HG02885 (cell line): ENCODE results near the gene PPP3CA.
A peak's percentile ranks its signal among the peaks of the same experiment; 100 is the strongest.
"Not testable (repeated sequence)": the region's sequence is repeated elsewhere in the genome, so short reads cannot be mapped to it uniquely, and the experiment has no call there.

Experiments
- ATAC-seq: cut with Tn5 transposase; IDR thresholded peaks from one replicate; pipeline ENCODE4 v1.9.1; 2021; ENCODE audit warnings: mild to moderate bottlenecking; ENCODE audit not compliant: unreplicated experiment, poor library complexity

The PPP3CA gene

DNA sequence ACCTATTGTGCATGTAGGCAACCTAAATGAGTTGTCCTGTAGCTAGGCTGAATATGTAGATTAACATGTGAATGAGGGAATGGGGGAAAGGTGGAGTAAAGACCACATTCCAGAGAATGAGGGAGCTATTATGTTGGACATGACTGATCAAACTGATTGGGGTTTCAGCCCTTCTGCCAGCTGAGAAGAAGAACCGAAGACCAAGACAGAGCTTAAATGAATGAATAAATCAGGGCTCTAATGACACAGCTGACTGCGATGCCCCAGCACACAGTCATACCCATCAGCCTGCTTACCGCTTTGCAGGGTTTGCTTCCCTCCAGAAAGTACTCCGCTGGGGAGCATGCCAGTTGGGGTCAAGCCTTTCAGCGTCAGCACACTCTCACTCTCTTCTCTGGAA is 315.4 kb downstream of the PPP3CA start:
- ATAC-seq = no peak

DNA sequence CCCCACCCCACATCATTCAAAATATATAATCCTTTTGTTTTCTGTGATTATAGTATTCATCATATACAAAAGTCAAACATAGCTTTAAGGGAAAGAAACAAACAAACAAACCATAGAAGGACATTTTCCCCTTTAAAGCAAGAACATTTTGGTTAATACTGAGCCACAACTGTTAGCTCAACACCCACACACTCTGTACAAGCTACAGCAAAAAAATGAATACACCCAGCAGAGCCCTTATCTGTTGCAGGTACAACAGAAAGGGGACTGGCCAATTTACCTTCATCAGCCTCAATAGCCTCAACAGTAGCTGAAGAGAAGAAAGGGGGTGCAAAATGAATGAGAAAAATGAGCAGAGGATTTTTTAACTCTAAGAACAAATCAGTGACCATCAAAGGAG is 318.4 kb downstream of the PPP3CA start:
- peak; percentile 71 for ATAC-seq

DNA sequence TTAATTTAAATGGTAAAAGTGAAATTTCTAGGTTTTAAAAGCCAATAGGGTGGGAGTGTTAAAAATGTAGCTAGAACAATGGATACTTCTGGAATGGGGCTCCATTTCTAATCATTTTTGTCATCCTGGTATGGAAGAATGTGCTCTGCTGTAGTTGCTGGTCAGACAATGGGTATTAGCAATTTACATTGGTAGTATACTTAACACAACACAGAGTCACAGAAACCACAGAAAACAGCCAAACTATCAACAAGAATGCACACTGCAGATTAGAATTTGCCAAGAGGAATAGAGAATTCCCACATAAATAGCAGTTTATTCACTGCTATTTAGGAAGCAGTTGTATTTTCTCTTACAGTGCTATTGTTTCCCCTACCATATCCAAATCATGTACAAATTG is 319.6 kb downstream of the PPP3CA start:
- ATAC-seq = no peak

DNA sequence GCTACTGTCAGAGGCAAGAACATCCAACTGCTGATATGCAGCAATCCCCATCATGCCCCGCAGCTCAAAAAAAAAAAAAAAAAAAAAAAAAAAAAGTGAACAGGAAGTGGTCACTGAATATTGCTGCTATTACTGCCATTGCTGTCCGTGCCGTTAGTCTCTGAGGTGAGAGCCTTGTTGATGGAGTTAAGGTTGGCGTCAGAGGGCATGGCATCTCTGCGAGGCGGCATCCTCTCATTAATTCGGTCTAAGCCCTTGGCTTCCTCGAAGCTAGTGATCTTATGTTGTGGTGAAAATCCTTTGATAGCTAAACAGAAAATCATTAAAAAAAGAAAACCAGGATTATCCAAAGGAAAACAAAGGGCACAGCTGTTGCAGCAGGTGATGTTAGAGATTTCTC is 321.6 kb downstream of the PPP3CA start:
- ATAC-seq = no peak

DNA sequence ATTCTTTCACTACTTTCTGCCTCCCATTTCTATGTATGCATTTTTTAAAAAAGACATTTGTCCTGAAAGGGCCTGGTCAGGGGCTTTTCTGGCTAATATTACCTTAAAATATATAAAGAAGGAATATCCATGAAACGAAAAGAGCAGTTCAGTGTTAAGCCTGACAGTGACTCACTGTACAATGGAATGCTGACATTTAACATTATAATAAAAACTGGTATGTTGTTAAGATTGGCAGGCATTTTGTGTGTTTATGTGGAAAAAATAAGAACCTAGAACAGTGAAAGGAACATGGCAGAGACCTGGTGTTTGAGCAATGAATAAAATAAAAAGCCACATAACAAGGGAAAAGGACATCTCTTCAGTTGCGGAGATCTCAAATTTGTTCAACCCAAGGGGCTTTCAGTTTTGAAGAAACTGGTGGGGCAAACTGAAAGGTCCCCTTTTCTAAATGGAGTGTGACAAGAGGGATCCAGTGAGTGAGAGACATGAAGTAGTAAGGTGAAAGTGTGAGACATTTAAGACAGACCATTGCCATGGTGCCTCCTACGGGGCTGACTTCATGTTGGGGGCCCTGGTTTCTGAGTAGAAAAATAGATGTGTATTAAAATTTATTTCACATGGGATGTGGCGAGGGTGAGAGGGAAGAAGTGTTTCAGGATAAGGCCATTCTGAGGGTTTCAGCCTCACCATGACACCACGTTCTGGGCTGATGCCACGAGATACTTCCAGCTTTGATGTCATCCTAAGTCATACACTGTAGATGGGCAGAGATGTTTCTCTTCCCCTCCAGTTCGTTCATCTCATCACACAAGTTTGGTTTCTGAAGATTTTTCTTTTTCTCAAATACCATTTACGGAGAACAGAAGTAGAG is 324.9 kb downstream of the PPP3CA start:
- no peak for ATAC-seq

DNA sequence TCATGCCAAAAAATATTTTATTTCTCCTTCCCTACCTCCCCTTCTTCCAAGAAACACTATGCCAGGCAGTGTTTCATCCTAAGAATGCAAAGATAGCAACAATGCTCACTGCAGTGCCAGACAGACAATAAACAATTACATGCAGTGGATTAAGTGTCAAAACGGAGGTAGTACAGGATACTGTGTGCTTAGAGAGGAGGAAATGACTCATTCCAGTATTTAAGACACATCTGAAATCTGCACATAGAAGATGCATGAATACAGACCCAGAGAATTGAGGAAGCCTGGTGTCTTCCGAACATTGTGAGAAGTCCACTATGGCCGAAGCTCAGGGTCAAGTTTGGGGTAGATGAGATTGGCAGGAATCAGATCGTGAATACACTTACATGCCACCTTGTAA is 326.4 kb downstream of the PPP3CA start:
- ATAC-seq = peak; percentile 74

DNA sequence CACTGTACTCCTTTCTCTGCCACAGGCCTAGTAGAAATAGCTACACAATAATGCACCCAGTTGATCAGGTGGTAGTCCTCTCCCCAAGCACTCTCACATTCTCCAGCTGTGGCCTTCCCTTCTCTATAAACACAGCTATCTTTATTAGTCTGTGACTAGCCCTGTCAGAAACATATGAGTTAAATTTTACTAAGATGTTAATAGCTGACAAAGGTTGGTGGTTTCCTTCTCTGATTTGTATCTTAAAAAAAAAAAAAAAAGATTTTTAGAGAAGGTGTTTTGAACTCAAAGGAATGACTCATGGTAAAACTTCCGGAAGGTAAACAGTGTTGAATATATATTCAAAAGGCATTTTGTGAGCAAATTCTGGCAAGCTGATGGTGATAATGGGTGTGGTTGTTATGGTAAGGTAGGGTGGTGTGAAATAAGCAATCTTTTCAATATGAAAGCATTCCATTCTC is 327.4 kb downstream of the PPP3CA start:
- ATAC-seq = peak; percentile 29

DNA sequence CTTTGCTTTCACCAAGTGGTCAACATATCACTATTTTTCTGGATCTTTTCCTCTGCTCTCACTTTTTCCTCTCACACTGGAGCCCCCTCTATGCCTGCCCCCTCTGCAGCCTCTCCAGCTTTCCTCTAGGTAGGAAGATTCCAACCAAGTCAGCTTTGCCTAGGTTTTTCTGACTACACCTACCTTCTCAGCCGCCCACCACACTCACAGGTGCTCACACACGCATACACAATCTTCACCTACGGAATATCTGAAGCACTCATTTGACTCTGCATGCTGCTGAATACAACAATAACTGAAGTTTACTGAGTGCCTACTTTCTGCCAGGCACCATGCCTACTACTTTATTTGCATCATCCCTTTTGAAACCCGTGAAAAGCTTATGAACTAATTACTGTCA is 328.0 kb downstream of the PPP3CA start:
- no peak for ATAC-seq

DNA sequence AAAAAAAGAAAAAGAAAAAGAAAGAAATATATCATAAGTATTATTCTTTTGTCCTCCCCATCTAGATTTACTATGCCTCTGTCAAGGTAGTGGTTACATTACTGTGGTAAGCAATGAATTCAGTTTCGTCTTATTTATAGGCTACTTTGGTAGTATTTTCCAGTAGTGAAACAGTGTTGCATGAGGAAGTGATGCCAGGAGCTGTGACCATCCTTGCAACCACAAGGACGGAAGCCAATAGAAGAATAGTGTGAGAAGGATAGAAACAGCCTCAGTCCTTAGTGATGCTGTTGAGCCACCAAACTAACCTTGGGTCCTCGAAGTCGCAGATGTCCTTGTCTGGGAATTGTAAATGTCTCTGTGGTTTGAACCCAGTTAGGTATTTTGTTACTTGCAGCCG is 328.5 kb downstream of the PPP3CA start:
- peak; percentile 67 for ATAC-seq

DNA sequence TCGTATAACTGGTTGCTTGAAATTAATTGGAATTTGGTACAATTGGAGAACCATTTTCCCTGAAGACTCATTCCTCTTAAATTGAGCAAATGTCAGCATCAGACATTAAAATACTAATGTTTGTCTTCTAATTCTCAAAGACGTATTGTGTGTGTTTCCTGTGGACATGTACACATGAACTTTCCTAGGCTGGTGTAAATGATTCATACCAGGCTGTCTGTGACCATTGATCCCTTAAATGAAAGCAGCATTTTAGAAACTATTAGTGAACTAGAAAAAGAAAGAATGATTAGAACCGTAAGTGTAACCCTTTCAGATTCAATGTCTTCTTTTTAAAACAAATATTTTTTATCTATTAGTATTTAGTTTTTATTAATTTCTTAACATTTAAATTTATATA is 332.9 kb downstream of the PPP3CA start:
- ATAC-seq = peak; percentile 49

DNA sequence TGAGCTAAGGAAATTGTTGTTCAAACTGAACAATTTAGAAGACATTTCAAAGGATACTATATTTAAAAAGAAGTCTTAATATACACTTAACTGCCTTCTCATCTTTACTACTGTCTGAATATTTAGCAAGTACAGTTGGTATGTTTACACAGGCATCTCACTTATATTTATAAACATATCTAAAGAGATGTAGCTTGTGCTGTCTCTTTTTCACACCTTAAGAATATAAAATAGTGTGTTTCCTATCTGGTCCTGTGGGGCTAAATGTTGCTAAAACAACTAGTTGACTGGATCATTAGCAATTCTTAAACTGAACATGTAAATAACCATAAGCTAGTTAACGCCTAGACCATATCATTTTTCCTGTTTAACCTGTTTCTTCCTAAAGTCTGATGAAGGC is 336.3 kb downstream of the PPP3CA start:
- ATAC-seq = no peak

DNA sequence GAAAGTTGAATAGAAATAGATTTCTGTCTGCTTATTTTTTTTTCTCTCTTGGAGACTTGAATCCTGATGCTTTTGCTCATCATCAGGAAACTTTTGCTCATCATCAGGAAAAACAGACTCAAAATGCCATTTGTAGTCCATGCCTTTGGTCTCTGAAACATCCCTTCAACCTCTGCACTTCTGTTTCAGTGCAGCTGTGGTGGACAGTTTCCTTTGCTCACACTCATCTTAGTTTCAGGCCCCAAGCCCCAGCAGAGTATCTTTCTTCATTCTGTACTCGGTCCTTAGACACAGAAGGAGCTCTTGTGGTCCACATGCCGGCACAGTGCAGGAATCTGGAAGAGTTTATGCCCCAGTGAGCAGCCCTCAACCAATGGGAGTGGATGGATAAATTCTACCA is 337.9 kb downstream of the PPP3CA start:
- ATAC-seq = peak; percentile 69

DNA sequence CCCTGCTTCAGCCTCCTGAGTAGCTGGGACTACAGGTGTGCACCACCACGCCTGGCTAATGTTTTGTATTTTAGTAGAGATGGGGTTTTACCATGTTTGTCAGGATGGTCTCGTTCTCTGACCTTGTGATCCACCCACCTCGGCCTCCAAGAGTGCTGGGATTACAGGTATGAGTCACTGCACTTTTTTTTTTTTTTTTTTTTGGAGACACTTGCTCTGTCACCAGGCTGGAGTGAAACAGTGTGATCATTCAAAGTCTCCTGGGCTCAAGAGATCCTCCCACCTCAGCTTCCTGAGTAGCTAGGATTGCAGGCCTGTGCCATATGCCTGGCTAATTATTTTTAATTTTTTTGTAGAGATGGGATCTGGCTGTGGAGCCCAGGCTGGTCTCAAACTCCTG is 338.8 kb downstream of the PPP3CA start:
- no peak for ATAC-seq

DNA sequence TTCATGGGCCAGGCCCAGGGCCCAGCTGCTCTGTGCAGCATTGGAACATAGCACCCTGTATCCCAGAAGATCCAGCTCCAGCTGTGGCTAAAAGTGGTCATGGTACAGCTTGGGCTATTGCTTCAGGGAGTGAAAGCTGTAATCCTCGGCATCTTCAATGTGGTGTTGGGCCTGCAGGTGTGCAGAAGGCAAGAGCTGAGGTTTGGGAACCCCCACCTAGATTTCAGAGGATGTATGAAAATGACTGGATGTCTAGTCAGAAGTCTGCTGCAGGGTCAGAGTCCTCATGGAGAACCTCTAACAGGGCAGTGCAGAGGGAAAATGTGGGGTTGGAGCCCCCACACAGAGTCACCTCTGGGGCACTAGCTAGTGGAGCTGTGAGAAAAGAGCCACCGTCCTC is 341.7 kb downstream of the PPP3CA start:
- ATAC-seq = no peak

DNA sequence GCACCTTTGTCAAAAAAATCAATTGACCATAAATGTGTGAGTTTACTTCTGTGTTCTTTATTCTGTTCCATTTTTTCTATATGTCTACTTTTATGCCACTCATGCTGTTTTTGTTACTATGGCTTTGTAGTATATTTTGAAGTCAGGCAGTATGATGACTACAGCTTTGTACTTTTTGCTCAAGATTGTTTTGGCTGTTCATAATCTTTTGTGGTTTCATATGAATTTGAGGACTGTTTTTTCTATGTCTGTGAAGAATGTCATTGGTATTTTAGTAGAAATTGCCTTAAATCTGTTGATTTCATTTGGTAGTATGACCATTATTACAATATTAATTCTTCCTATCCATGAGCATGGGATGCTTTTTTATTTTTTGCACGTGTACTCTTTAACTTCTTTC is 346.8 kb downstream of the PPP3CA start:
- no peak for ATAC-seq

DNA sequence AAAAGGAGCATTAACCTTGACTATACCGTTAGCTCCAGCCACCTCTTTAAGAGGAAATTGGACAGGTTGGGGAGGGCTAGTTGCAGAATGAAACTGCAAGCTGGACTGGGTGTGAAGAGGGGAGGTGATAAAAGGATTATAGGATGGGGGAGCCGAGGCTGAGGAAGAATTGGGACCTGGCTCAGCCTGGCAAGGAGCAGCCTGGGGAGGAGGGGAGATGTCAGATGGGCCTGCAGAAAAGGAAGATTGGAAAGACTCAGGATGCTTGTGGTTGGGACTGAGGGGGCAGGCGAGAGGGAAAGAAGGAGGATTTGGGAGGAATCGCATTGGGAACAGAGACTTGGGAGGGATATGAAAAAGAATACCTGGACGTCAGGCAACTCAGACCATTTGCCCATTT is 351.7 kb downstream of the PPP3CA start:
- no peak for ATAC-seq

DNA sequence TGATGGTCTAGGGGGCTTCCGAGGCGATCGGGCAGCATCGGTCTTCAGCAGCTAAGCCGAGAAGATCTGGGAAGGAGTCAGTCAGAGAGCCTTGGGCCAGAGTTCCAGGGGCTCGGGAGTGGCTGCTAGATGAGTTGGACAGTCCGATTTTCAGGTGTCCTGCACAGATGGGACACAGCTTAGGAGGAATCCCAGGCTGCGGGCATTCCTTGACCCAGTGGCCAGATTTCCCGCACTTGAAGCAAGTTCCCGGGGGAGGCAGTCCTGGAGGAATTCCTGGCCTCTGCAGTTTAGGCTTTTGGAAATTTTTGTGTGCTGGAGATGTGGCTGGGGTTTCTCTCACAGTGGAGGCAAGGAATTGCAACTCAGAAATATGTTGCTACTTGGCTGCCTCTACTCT is 352.3 kb downstream of the PPP3CA start:
- ATAC-seq = not testable (repeated sequence)

DNA sequence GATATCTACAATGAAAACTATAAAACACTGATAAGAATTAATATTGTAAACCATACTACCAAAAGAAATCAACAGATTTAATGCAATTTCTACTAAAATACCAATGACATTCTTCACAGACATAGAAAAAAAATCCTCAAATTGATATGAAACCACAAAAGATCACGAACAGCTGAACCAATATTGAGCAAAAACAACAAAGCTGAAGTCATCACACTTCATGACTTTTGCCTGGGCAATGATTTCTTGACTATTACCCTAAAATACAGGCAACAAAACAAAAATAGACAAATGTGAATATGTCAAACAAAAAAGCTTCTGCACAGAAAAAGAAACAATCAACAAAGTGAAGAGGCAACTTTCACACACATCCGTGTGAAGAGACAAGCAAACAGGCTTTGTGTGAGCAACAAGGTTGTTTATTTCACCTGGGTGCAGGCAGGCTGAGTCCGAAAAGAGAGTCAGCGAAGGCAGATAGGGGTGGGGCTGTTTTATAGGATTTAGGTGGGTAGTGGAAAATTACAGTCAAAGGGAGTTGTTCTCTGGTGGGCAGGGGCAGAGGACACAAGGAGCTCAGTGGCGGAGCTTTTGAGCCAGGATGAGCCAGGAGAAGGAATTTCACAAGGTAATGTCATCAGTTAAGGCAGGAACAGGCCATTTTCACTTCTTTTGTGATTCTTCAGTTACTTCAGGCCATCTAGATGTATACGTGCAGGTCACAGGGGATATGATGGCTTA is 355.8 kb downstream of the PPP3CA start:
- ATAC-seq = not testable (repeated sequence)

DNA sequence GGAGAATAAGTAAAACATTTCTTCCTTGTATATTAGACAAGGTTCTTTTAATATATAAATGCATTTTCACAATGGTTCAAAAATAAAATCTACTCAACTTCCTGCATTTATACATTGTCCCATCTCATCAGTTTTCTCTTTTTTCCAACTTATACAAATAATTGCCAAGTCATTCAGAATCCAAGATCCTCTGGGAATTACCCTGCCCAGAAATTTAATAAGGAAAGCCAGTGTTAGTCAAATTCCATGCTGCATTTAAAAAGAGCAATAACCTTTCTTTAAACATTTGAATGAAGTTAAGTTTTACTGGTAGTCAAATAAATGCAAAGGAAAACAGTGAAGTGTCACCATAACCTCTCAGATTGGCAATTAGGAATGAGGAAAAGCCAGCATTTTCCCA is 357.9 kb downstream of the PPP3CA start:
- no peak for ATAC-seq

DNA sequence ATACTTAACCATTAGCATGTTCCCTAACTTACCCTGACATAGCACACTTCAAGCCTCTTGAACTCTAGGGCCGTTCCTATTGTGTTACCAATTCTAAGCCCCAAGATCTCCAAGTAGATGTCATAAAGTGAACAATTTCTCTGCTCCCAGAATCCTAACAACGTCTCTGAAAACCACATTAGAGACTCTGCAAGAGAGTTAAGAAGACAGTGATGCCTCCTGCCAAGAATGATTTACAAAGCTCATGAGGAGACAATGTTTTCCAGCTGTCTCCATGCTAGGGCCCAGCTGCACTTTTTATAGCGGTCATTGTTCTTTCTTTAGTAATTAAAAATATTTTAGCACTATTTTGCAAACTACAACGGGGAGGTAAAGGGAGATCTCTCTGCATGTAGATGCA is 358.4 kb downstream of the PPP3CA start:
- ATAC-seq = no peak

DNA sequence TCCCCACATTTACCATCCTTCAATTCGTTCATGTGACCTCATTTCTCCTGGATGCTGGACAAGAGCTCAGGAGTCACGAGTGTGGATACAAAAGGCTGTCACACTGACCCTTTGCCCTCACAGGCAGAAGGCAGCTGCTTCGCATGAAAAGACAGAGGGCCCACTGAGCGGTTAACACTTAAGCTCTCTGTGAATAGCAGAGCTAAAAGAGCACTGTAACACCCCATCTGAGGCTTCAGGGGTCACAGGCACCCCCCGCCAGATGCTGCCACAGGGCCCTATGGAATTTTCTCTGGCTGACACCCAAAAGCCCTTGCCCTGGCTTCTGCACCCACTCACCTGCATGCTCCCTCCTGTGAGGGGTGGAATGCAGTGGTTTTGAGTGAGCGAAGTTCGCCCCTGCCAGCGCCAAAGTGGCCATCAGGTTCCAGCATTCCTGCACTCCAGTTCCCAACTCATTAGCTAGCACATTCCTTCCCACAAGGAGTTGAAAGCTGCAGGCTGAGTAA is 360.9 kb downstream of the PPP3CA start:
- ATAC-seq = no peak
